Ishikawa (cell line): ENCODE measurements around the gene MPC2.

Experiments used
- EP300 ChIP-seq: IDR thresholded peaks from 2 replicates; pipeline ENCODE4 v1.6.1; 2012; ENCODE audit warnings: borderline replicate concordance
- MAX ChIP-seq: IDR thresholded peaks from 2 replicates; pipeline ENCODE4 v1.6.1; 2012
- NFIC ChIP-seq: IDR thresholded peaks from 2 replicates; pipeline ENCODE4 v1.6.1; 2012
- RAD21 ChIP-seq: IDR thresholded peaks from 2 replicates; pipeline ENCODE4 v1.6.1; 2012; ENCODE audit warnings: low read depth
- REST ChIP-seq: IDR thresholded peaks from 2 replicates; pipeline ENCODE4 v1.6.1; 2012; ENCODE audit warnings: low read depth, mild to moderate bottlenecking

- TF ChIP-seq REST (no peak), MAX (no peak), RAD21 (no peak), EP300 (no peak), NFIC (no peak)
Measured at GRCh38 chr1:167968569-167968968, 31.7 kb upstream of the MPC2 start.
